Kidney tubule cell (primary cell): ENCODE measurements around the gene TMED9.
"Not testable (repeated sequence)": the region's sequence is repeated elsewhere in the genome, so short reads cannot be mapped to it uniquely, and the experiment has no call there.

ENCODE experiments used
- DNase-seq: peaks from one replicate; pipeline ENCODE4 v3.0.0-alpha.2; 2018; ENCODE audit warnings: low spot score

TMED9 gene

DNA sequence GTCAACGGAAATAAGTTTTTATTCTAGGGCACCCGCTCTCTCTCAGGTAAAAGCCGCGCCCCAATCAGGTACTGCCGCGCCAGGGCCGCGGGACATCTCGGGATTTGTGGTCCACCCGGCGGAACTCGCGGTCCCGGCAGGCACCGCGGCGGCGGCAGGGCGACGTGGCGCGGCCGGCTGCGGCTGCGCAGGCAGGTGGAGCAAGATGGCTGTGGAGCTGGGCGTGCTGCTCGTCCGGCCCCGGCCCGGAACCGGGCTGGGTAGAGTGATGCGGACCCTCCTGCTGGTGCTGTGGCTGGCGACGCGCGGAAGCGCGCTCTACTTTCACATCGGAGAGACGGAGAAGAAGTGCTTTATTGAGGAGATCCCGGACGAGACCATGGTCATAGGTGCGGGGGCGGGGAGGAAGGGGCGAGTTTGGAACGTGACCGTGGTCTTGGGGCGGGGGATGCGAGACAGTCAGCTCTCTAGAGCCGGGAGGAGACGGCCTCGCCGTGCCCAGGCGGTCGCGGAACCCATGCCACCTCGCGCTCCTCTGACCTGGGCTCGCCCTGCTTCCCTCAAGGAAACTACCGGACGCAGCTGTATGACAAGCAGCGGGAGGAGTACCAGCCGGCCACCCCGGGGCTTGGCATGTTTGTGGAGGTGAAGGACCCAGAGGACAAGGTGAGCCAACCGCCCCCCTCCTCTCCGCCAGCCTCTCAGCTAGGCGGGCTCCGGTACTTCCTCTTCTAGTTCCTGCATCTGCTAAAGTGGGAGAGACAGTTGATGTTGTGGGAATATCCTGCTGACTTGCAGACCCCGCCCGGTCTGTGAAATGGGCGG, at the start of gene TMED9:
Gene TMED9 (plus strand): TSS at position 194 of the 825 bp plus-strand sequence. CDS start 12 bp downstream, at position 206.
- DNase-seq = peak; percentile 89

DNA sequence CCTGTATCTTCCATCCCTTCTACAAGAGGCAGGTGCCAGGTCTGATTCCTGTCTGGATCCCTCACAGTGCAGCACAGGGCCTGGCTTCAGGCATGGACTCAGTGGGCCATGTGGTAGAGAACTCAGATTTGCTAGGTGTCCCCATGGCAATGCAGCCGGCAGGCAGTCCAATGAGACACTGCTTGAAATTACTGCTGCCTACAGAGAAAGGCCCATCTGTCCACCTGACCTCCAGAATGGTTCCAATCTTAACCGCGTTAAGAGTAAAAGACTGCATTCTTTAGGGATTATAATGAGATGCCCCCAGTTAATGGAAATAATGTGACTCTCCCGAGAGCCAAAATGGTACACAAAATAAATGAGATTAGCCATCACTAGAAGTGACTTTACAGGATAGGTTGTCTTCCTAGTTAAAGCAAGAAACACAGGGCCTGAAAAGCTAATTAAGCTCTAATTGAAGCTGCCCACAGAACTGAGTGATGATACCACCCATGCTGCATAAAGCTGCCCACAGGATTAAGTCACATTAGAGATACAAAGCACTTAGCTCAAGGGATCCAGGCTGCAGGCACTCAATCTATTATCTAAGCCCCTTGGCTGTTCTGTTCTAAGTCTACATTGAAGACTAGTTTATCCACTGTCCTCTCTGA, 49.1 kb upstream of the TMED9 start:
- no peak for DNase-seq

DNA sequence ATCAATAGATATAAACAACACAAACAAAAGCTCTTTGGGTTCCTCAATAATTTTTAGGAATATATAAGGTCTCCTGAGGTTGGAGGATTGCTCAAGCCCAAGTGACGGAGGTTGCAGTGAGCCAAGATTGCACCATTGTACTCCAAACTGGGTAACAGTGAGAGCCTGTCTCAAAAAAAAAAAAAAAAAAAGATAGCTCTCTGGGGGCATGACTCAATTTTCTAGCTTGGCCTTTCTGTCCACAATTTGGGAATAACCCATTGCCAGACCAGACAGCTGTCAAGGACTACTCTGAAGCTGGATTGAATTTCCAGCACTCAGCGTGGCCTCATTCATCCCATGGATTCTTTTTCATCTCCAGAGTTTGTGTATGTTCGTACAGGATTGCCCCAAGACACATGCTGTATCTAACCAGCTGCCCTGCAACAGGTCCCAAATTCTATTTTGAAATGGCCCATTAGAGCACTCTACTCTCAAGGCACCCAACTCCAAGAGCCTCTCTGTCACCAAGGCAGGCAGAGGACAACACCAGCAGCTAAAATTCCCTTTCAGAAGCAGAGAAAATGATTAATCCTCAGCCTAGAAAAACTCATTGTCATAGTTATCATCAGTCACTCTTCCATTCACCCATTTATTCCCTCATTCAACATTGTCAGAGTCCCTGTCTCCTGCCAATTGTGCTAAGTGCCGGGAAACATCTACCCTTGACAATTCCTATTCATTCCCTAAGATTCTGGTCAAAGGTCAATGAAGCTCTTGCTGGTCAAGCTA, 46.3 kb upstream of the TMED9 start:
- no peak for DNase-seq

DNA sequence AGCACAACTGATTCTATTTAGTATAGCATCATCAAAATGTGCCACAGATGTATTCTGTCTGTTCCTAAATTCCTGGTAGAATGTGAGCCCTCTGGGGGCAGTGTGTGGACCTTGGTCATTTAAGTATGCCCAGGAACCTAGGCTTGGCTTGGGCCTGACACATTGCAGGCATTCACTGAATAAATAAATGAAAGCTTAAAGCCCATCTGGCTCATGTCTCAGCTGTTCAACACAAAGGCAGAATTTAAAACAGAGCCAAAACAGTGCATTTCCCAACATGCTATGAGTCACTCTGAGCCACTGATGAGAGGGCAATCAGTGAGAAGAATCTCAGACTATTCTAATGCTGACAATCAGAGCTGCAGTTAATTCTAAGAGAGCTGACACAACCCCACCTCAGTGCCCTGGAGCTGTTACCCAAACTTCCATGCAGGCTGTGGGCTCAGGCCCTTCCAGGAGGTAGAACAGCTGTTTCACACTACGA, 45.7 kb upstream of the TMED9 start:
- DNase-seq = peak; percentile 87

DNA sequence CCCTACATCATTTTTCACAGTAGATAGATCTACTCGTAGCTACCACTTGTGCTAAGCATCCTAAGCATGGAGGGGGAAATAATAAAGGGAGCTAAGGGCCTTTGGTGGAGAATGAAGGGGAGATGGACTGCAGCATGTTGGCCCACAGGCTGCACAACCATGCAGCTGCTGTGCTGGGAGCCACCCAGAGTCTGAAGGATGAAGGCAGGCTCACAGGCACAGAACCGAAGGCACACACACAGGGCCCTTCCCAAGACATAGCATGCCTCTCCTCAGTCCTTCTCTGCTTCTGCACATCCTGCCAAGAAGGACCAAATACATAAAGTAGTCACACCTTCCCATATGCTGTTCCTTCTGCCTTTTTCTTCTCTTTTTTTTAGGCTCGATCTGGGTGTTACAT, 44.3 kb upstream of the TMED9 start:
- DNase-seq = no peak

DNA sequence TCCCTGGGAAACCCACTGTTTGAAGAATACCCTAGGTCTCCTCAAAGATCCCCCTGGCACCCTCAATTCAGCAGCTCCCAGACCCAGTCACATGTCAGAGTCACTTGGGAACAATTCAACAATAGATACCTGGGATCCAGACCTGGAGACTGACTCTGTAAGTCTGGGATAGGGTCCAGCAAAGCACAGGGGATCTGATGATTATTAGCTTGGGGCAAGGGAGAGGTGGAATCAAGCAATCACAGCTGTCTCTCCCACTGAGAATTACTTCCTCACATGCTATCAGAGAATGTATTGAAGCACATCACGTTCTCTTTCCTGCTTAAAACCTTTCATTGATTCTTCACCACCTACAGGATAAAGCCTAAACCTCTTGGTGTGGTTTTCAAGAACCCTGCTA, 43.5 kb upstream of the TMED9 start:
- no peak for DNase-seq

DNA sequence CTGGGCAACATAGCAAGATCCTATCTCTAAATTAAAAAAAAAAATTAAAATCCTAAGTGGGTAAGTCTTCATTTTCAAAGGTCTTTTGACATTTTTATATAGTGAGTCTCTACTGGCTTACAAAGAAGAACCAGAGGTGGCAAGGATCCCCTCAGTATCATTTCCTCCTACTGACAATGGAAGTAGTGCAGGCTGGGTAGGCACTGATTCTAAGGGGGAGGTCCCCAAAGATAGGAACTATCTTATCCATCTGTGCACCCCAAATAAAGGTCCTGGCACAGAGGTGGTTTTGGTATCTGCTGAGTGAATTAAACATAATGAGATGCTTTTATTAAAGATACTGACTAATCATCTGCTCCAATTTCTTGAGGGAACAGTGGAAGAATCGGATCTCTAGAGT, 41.9 kb upstream of the TMED9 start:
- DNase-seq = no peak

DNA sequence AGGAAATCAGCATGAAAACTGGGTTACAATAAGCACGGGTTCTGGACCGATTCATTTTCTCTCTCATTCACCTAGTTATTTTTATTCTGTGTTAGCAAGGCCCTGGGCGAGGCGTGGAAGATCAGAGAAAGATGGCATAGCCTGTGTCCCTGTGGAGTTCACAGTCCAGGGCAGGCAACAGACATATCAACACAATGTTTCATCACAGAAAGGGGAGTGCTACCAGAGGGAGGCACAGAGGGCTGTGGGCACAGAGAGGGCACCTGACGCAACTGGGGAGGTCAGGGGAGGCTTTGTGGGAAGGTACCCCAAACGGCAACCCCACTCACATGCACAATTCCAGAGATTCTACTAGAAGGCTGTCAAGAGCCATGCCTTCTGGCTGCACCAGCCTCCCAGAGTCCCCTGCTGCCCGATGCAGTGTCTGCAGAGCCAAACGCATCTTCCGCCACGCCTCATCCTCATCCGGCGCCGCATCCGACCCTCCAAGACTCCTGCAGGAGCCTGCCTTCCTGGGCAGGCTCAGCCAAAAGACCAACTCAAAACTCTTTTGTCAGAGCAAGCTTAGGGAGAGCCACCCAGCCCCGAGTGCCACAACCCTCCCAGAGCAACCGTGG, 39.1 kb upstream of the TMED9 start:
- DNase-seq = no peak

DNA sequence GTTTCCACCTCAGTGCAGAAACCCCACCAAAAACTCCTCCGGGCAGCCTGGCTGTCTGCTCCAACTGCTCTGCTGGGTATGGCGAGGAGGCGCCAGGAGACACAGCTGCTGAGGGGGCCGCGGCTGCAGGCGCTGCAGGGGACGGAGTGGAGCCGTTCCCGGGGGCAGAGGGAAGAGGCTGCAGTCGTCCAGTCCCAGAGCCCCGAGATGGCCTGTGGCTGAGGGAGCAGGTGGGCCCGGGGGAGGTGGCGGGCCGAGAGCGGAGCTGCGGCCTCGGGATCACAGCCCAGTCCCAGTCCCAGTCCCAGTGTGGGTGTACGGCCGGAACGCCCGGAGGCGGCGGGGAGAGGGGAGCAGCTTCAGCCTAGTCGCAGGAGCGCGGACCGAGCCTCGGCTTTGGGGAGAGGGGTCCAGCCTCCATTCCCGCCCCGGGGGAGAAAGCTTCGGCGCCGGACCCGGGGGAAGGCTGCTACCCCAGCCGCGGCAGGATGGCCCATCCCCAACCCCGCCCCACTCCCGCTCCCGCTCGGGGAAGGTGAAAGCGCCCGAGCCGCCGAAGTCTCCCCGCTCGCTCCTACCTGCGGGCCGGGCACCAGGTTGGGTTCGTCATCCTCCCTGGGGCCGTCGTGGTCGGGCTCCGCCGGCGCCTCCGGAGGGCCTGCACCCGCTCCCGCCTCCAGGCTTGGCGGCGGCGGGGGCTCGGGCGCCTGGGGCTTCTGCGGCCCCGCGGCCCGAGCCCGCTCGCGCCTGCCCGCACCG, 38.2 kb upstream of the TMED9 start:
- DNase-seq = peak; percentile 31

DNA sequence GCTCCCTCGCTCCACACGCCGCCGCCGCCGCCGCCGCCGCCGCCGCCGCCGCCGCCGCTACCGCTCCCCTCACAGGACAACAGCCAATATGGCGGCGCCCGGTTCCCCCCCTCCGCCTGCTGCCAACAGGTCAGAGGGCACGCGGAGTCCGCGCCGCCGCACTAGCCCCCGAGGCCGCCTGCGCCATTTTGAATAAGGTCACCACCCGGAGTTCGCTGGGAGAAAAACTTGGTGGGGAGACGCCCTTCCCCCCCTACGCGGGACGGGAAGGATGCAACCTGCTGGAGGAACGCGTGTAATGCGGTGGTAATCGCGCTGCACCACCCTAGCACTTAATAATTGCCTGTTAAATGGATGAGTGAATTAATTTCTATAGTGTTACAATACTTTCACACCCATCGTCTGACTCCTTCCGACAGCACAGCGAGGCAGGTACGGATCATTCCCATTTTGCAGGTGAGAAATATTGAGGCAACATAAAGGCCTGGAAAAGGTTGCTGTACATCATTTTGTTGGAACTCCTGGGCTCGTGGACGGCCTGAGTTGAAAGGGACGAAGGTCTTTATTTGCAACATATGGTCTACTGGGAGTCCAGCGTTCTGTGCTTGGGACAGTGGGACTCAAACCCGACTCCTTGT, 37.4 kb upstream of the TMED9 start, which contains the start of gene FAM193B:
Gene FAM193B (minus strand): TSS at position 90 of the 638 bp plus-strand sequence. CDS start 105 bp downstream, outside the sequence.
- DNase-seq = peak; percentile 93

DNA sequence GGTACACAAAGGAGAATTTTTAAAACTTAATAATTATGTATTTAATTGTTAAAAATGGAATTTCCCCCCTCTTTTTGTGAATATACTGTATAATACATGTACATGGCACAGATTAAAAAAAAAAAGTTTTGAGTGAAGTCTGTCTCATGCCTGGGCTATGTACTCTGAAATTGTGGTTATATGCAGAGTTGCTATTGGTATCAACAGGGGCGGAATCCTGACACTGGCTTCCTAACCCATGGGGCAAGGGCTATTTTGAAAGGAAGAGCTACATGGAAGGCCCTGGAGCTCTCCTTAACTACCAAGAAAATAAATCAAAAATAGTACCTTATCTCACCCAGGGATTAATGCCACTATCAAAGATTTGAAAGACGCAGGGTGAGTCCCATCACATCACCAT, 36.8 kb upstream of the TMED9 start:
- no peak for DNase-seq

DNA sequence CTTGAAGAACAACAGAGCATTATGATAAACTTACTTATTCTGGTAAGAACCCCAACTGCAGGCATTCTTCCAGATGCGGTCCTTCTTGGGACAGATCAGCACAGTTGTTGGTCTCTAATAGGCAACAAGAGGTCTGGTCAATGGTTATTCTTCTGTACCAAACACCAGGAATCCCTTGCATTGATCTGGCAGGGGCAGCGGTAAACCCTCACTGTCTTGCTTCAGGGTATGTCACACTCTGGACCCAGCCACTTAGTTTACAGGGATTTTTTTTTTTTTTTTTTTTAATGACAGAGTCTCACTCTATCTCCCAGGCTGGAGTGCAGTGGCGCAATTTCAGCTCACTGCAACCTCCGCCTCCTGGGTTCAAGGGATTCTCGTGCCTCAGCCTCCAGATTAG, 36.3 kb upstream of the TMED9 start:
- no peak for DNase-seq

DNA sequence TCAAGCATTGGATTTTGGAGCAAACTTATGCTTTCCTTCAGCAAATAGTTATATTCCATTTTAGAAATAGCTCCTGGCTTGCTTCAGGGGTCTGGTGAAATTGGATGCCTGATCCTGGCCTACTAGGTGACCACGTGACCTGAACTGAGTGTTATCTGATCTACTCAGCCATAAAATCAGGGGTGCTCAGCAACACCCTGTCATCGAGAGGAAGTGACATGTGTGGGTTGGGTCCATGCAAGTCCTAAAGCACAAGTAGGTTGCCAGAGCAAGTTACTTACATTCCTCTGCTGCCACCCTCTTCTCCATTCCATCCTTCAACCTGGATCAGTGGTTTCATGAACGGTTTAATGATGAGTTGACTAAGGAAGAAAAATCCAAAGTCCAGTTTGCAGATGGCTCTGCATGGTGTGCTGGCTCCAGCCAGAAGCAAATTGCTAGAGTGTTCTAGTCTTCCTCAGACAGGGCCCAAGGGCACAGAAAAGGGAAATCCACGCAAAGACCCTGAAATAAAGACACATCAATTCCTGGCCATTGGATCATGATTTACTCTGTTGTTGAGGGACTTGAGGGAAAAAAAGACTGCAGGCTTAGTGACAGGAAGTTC, 34.9 kb upstream of the TMED9 start:
- no peak for DNase-seq

DNA sequence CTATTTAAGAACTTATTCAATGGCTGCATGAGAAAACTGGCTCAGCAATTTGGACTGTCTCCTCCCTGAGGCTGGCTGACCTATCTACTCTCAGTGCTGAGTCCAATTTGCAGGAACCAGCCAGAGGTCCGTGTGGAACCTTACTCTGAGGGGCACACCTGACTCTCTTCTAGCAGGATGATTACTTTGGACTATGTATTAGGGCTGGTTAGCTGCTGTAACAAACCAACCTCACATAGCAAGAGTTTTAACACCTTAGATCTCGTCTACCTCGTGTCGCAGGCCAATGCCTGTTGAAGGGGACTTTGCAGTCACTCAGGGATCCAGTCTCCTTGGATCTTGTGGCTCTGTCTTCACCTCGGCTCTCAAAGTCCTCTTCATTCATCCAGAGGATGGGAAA, 34.2 kb upstream of the TMED9 start:
- DNase-seq = no peak

DNA sequence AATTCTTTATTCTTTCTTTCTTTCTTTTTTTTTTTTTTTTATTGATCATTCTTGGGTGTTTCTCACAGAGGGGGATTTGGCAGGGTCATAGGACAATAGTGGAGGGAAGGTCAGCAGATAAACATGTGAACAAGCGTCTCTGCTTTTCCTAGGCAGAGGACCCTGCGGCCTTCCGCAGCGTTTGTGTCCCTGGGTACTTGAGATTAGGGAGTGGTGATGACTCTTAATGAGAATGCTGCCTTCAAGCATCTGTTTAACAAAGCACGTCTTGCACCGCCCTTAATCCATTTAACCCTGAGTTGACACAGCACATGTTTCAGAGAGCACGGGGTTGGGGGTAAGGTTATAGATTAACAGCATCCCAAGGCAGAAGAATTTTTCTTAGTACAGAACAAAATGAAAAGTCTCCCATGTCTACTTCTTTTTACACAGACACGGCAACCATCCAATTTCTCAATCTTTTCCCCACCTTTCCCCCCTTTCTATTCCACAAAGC, 32.5 kb upstream of the TMED9 start:
- not testable (repeated sequence) for DNase-seq

DNA sequence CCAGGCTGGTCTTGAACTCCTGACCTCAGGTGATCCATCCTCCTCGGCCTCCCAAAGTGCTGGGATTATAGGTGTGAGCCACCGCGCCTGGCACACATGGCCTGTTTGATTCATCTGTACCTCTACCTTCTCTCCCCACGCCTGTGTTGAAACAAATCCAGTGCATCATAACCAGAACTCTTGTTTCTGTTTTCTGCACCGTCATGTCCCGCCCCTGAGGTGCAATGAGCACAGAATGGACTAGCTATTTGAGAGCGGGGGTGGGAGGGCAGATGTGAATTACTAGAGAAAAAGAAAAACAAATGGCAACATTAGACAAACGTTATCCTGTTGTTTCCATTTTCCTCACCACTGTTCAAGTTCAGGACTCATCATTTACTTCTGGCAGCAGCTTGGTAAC, 27.0 kb upstream of the TMED9 start:
- no peak for DNase-seq

DNA sequence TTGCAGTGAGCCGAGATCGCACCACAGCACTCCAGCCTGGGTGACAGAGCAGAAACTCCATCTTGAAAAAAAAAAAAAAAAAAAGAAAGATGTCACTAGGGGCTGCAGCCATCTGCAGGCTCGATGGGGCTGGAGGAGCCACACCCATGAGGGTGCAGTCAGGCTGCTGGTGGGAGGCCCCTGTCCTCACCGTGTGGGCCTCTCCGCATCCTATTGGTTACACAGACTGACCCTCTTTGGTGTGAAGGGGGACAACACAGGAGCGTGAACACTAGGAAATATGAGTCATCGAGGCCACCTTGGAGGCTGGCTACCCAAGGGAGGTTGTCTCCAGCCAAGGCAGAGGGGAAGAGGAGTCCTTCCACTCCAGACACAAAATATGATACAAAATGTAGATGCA, 23.7 kb upstream of the TMED9 start:
- DNase-seq = no peak

DNA sequence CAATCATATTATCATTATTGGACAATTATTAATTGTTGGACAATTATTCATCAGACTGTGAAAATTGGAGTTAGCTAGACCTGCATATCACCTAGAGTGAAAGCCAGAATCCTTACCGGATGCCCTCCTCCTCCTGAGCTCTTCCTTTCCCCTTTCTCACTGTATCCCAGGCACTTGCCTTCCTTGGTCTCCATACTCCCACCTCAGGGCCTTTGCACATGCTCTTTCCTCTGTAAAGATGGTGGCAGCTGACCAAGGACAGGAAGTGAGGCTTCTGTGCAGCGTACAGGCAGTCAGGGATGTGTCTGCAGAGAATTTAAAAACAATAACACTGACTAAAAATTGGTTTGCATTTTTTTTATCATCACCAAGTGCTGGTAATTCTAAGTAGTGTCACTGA, 22.1 kb upstream of the TMED9 start:
- no peak for DNase-seq

DNA sequence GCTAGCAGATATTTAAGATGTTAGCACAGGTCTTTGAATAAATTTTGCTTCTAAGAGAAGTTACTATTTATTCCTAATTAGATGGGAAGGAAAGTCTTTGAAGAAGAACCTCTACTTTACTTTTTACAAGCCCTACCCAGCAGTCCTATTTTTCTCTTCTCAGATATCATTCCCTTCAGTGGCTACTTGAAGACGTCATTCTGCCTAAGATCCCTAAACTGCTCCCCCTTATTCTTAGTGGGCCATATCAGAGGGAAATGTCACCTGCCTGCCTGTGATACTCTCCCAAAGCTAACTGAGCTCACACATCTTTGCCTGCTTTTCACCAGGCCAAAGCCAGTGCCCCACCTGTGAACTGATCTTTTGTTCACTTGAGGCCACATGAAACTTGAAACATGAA, 16.5 kb upstream of the TMED9 start:
- no peak for DNase-seq

DNA sequence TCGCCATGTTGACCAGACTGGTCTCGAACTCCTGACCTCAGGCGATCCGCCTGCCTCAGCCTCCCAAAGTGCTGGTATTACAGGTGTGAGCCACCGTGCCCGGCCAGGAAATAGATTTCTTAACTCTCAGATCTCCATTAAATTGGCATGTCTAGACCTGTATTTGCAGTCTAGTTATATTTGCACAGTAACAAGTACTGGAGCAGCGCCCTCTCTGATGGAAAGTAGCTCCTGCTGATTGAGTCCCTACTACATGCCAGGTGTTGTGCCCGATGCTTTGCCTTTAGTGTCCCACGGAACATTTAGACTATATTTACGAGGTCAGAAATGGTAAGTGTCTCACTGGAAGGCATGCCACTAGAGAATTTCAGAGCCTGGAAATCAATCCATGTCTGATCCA, 15.8 kb upstream of the TMED9 start:
- no peak for DNase-seq
